Esophagus squamous epithelium (tissue), 4 donors: ENCODE results near the gene MON2.
A peak's percentile ranks its signal among the peaks of the same experiment; 100 is the strongest.

Source experiments
- CTCF ChIP-seq, 6 experiments: fragments of 450-650 bp in 4 of 6; fragments of 200-600 bp in 2 of 6; sonication (generic) in 2 of 6; IDR thresholded peaks; one replicate each; pipeline ENCODE4 v1.5.1; 2016 to 2019; ENCODE audit warnings: antibody characterized with exemption in 6 of 6, mild to moderate bottlenecking in 4 of 6, moderate library complexity in 4 of 6
- POLR2A ChIP-seq, 4 donors: fragments of 450-650 bp; IDR thresholded peaks; one replicate each; pipeline ENCODE4 v1.6.1; 2017; ENCODE audit warnings: antibody characterized with exemption in 4 of 4, mild to moderate bottlenecking in 4 of 4, moderate library complexity in 3 of 4

GRCh38 chr12:62438098-62438692 lies 28.4 kb upstream of the MON2 start:
- TF ChIP-seq CTCF (IDR thresholded peaks at IDR 0.05): peak; percentile 47 to 74 (median 64)
- TF ChIP-seq POLR2A (IDR thresholded peaks at IDR 0.05): no peak
